Activated naive CD8-positive, alpha-beta T cell (primary cell): ENCODE data around the gene CD160.
"Not testable (repeated sequence)": the region's sequence is repeated elsewhere in the genome, so short reads cannot be mapped to it uniquely, and the experiment has no call there.

Experiments used
- H3K27ac Mint-ChIP-seq: one replicate; pipeline ENCODE4 v1.8.0; 2021; ENCODE audit warnings: mixed read lengths
- H3K27me3 Mint-ChIP-seq: one replicate; pipeline ENCODE4 v1.8.0; 2021; ENCODE audit warnings: mixed read lengths
- H3K36me3 Mint-ChIP-seq: one replicate; pipeline ENCODE4 v1.8.0; 2021; ENCODE audit warnings: mixed read lengths
- H3K4me1 Mint-ChIP-seq: one replicate; pipeline ENCODE4 v1.8.0; 2021; ENCODE audit warnings: low read depth, mixed read lengths
- H3K4me3 Mint-ChIP-seq: one replicate; pipeline ENCODE4 v1.8.0; 2021; ENCODE audit warnings: mild to moderate bottlenecking, mixed read lengths
- H3K9me3 Mint-ChIP-seq: one replicate; pipeline ENCODE4 v1.8.0; 2021; ENCODE audit warnings: low read depth, mixed read lengths

The CD160 gene

GRCh38 chr1:145726193-145726592, 6.9 kb downstream of the CD160 start:
- H3K27ac Mint-ChIP-seq, H3K36me3 Mint-ChIP-seq, H3K9me3 Mint-ChIP-seq: not testable (repeated sequence)

GRCh38 chr1:145729196-145729595, 9.9 kb downstream of the CD160 start:
- no peaks in the 10 kb centered on the region for H3K9me3 Mint-ChIP-seq
- H3K4me3 Mint-ChIP-seq: no peak overlapping the region
- H3K4me1 Mint-ChIP-seq: no peaks in the 10 kb centered on the region
- H3K36me3 Mint-ChIP-seq: peaks cover 2% of the 10 kb centered on the region
- no peaks in the 10 kb centered on the region for H3K27me3 Mint-ChIP-seq
- no peak overlapping the region for H3K27ac Mint-ChIP-seq

More at GRCh38 chr1:145726193-145726592, 6.9 kb downstream of the CD160 start:
- H3K4me1 Mint-ChIP-seq, H3K4me3 Mint-ChIP-seq: not testable (repeated sequence)
- H3K27me3 Mint-ChIP-seq: peaks cover 11% of the 10 kb centered on the region

GRCh38 chr1:145729666-145730436, 10.6 kb downstream of the CD160 start:
- Mint-ChIP-seq H3K4me1 (no peaks in the 10 kb centered on the region), H3K36me3 (peaks cover 2% of the 10 kb centered on the region), H3K27me3 (no peaks in the 10 kb centered on the region), H3K27ac (no peak overlapping the region), H3K4me3 (no peak overlapping the region), H3K9me3 (no peaks in the 10 kb centered on the region)

- Mint-ChIP-seq H3K27me3 (no peaks in the 10 kb centered on the region), H3K4me1 (no peaks in the 10 kb centered on the region), H3K4me3 (no peak overlapping the region), H3K9me3 (no peaks in the 10 kb centered on the region), H3K27ac (no peak overlapping the region), H3K36me3 (peaks cover 2% of the 10 kb centered on the region)
Observed at GRCh38 chr1:145730467-145730866, 11.2 kb downstream of the CD160 start.

- Mint-ChIP-seq H3K27me3 (no peaks in the 10 kb centered on the region), H3K4me3 (no peak overlapping the region), H3K27ac (no peak overlapping the region), H3K4me1 (no peaks in the 10 kb centered on the region), H3K9me3 (no peaks in the 10 kb centered on the region), H3K36me3 (peaks cover 2% of the 10 kb centered on the region)
Observed at GRCh38 chr1:145730900-145731299, 11.6 kb downstream of the CD160 start.

GRCh38 chr1:145736191-145736590, 16.9 kb downstream of the CD160 start:
- H3K27me3 Mint-ChIP-seq: no peaks in the 10 kb centered on the region
- H3K36me3 Mint-ChIP-seq: peaks cover 2% of the 10 kb centered on the region
- no peaks in the 10 kb centered on the region for H3K4me1 Mint-ChIP-seq
- no peak overlapping the region for H3K27ac Mint-ChIP-seq
- no peaks in the 10 kb centered on the region for H3K9me3 Mint-ChIP-seq
- no peak overlapping the region for H3K4me3 Mint-ChIP-seq

GRCh38 chr1:145740269-145740668, 21.0 kb downstream of the CD160 start:
- H3K9me3 Mint-ChIP-seq: no peaks in the 10 kb centered on the region
- peaks cover 15% of the 10 kb centered on the region for H3K36me3 Mint-ChIP-seq
- H3K4me3 Mint-ChIP-seq: no peak overlapping the region
- no peaks in the 10 kb centered on the region for H3K4me1 Mint-ChIP-seq
- no peak overlapping the region for H3K27ac Mint-ChIP-seq
- H3K27me3 Mint-ChIP-seq: no peaks in the 10 kb centered on the region

- Mint-ChIP-seq H3K4me3 (no peak overlapping the region), H3K27ac (no peak overlapping the region), H3K9me3 (no peaks in the 10 kb centered on the region), H3K4me1 (no peaks in the 10 kb centered on the region), H3K36me3 (peaks cover 19% of the 10 kb centered on the region), H3K27me3 (no peaks in the 10 kb centered on the region)
Observed at GRCh38 chr1:145747398-145748247, 28.3 kb downstream of the CD160 start.

GRCh38 chr1:145750426-145750825, 31.1 kb downstream of the CD160 start:
- Mint-ChIP-seq H3K4me1 (peaks cover 3% of the 10 kb centered on the region), H3K36me3 (peaks cover 10% of the 10 kb centered on the region), H3K4me3 (no peak overlapping the region), H3K27me3 (no peaks in the 10 kb centered on the region), H3K9me3 (no peaks in the 10 kb centered on the region), H3K27ac (no peak overlapping the region)

- Mint-ChIP-seq H3K36me3 (peaks cover 10% of the 10 kb centered on the region), H3K9me3 (no peaks in the 10 kb centered on the region), H3K4me1 (peaks cover 3% of the 10 kb centered on the region), H3K4me3 (no peak overlapping the region), H3K27ac (no peak overlapping the region), H3K27me3 (no peaks in the 10 kb centered on the region)
Observed at GRCh38 chr1:145751491-145752037, 32.3 kb downstream of the CD160 start.

GRCh38 chr1:145757420-145757819, 38.1 kb downstream of the CD160 start:
- H3K36me3 Mint-ChIP-seq: peaks cover 11% of the 10 kb centered on the region
- H3K9me3 Mint-ChIP-seq: no peaks in the 10 kb centered on the region
- H3K4me1 Mint-ChIP-seq: peaks cover 3% of the 10 kb centered on the region
- H3K27ac Mint-ChIP-seq: peak overlapping the region; percentile 14
- no peak overlapping the region for H3K4me3 Mint-ChIP-seq
- H3K27me3 Mint-ChIP-seq: no peaks in the 10 kb centered on the region

- Mint-ChIP-seq H3K27me3 (no peaks in the 10 kb centered on the region), H3K4me3 (no peak overlapping the region), H3K36me3 (peaks cover 13% of the 10 kb centered on the region), H3K27ac (no peak overlapping the region), H3K9me3 (no peaks in the 10 kb centered on the region), H3K4me1 (peaks cover 3% of the 10 kb centered on the region)
Observed at GRCh38 chr1:145758116-145758515, 38.8 kb downstream of the CD160 start.

- Mint-ChIP-seq H3K27me3 (no peaks in the 10 kb centered on the region), H3K27ac (no peak overlapping the region), H3K4me1 (peaks cover 3% of the 10 kb centered on the region), H3K4me3 (no peak overlapping the region), H3K36me3 (peaks cover 13% of the 10 kb centered on the region), H3K9me3 (no peaks in the 10 kb centered on the region)
Observed at GRCh38 chr1:145758575-145758974, 39.3 kb downstream of the CD160 start.

- Mint-ChIP-seq H3K4me1 (peaks cover under 1% of the 10 kb centered on the region), H3K9me3 (no peaks in the 10 kb centered on the region), H3K4me3 (no peak overlapping the region), H3K36me3 (peaks cover 11% of the 10 kb centered on the region), H3K27ac (no peak overlapping the region), H3K27me3 (no peaks in the 10 kb centered on the region)
Observed at GRCh38 chr1:145759721-145760120, 40.4 kb downstream of the CD160 start.

GRCh38 chr1:145760395-145760949, 41.2 kb downstream of the CD160 start:
- not testable (repeated sequence) for H3K4me3 Mint-ChIP-seq, H3K27ac Mint-ChIP-seq, H3K9me3 Mint-ChIP-seq, H3K4me1 Mint-ChIP-seq, H3K27me3 Mint-ChIP-seq
- peaks cover 11% of the 10 kb centered on the region for H3K36me3 Mint-ChIP-seq
